Neural cell (in vitro differentiated cells): ENCODE measurements around the gene PSMB4.

Source experiments
- EP300 ChIP-seq: fragments of 450-650 bp; conservative IDR thresholded peaks from 2 replicates; pipeline ENCODE4 v1.6.1; 2014; ENCODE audit warnings: antibody characterized with exemption, mild to moderate bottlenecking, moderate library complexity; ENCODE audit not compliant: poor library complexity, severe bottlenecking
- EZH2 ChIP-seq: fragments of 200-600, 300-800 bp; shearing (Covaris generic), sonication (generic); IDR thresholded peaks from 2 replicates; pipeline ENCODE4 v1.6.1; 2014; ENCODE audit warnings: antibody characterized with exemption, low read length, borderline replicate concordance, mild to moderate bottlenecking; ENCODE audit not compliant: insufficient read depth, poor library complexity, severe bottlenecking
- MXI1 ChIP-seq: fragments of 450-650 bp; conservative IDR thresholded peaks from 2 replicates; pipeline ENCODE4 v1.6.1; 2014; ENCODE audit warnings: antibody characterized with exemption, mild to moderate bottlenecking; ENCODE audit not compliant: poor library complexity, severe bottlenecking
- POLR2AphosphoS5 ChIP-seq: IDR thresholded peaks from 2 replicates; pipeline ENCODE4 v1.6.1; 2012
- REST ChIP-seq: IDR thresholded peaks from 2 replicates; pipeline ENCODE4 v1.6.1; 2012; ENCODE audit warnings: borderline replicate concordance
- SMC3 ChIP-seq: fragments of 450-650 bp; conservative IDR thresholded peaks from 2 replicates; pipeline ENCODE4 v1.6.1; 2014; ENCODE audit warnings: antibody characterized with exemption, mild to moderate bottlenecking, moderate library complexity; ENCODE audit not compliant: poor library complexity
- TAF1 ChIP-seq: IDR thresholded peaks from 2 replicates; pipeline ENCODE4 v1.6.1; 2012; ENCODE audit warnings: low read depth
- TF ChIP-seq, protein P1 (sequence below): fragments of 450-650 bp; IDR thresholded peaks from 2 replicates; pipeline ENCODE4 v1.5.1; 2014; ENCODE audit warnings: antibody characterized with exemption, mild to moderate bottlenecking, moderate library complexity; ENCODE audit not compliant: poor library complexity, severe bottlenecking

- TF ChIP-seq, protein P1, sequence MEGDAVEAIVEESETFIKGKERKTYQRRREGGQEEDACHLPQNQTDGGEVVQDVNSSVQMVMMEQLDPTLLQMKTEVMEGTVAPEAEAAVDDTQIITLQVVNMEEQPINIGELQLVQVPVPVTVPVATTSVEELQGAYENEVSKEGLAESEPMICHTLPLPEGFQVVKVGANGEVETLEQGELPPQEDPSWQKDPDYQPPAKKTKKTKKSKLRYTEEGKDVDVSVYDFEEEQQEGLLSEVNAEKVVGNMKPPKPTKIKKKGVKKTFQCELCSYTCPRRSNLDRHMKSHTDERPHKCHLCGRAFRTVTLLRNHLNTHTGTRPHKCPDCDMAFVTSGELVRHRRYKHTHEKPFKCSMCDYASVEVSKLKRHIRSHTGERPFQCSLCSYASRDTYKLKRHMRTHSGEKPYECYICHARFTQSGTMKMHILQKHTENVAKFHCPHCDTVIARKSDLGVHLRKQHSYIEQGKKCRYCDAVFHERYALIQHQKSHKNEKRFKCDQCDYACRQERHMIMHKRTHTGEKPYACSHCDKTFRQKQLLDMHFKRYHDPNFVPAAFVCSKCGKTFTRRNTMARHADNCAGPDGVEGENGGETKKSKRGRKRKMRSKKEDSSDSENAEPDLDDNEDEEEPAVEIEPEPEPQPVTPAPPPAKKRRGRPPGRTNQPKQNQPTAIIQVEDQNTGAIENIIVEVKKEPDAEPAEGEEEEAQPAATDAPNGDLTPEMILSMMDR: no peak
- TF ChIP-seq REST: no peak
- TF ChIP-seq POLR2AphosphoS5: no peak
- no peak for TF ChIP-seq SMC3
- TF ChIP-seq EZH2: no peak
- TF ChIP-seq EP300: no peak
- TF ChIP-seq TAF1: no peak
- TF ChIP-seq MXI1: no peak
Observed at GRCh38 chr1:151369302-151369610, 30.1 kb upstream of the PSMB4 start.
